PC-3 (cell line): ENCODE data around the gene NEK11. TPM values are rescaled to one million over a fixed set of nuclear protein-coding genes. Genes with fewer than 3 reads are reported as not detected.

ENCODE experiments used
- ATAC-seq: fragments of 200-7000 bp; cut with Tn5 transposase; 2 replicates; pipeline ENCODE4 v1.9.1; 2020; ENCODE audit warnings: mild to moderate bottlenecking, moderate library complexity
- BruUV-seq: library from RNA; stranded (reverse); fragments of 400-500 nt; replicated peaks from 2 replicates; lab custom pipeline; 2021; lab: Mats Ljungman, UMichigan
- CTCF ChIA-PET: fragments of 300-600 bp; sonication (Branson Sonifier 250); formaldehyde crosslinking; loops from one replicate; lab custom pipeline; 2022; ENCODE audit warnings: antibody characterized with exemption; lab: Charles Lee
- POLR2A ChIA-PET: fragments of 300-600 bp; sonication (Branson Sonifier 250); formaldehyde crosslinking; loops from one replicate; lab custom pipeline; 2022; ENCODE audit warnings: antibody characterized with exemption; ENCODE audit not compliant: unreplicated experiment; lab: Charles Lee
- DNase-seq: peaks from one replicate; pipeline ENCODE4 v3.0.0-alpha.2; 2015
- H2AFZ ChIP-seq: fragments of 300-600 bp; sonication (generic); 2 replicates; pipeline ENCODE4 v1.6.0; 2016; ENCODE audit warnings: antibody characterized with exemption, low read length
- H3F3A ChIP-seq: fragments of 300-600 bp; sonication (generic); one replicate; pipeline ENCODE4 v1.6.0; 2017; ENCODE audit warnings: antibody characterized with exemption, low read length, control low read depth, mild to moderate bottlenecking; ENCODE audit not compliant: unreplicated experiment
- H3K27ac ChIP-seq: fragments of 300-600 bp; sonication (generic); 2 replicates; pipeline ENCODE4 v1.5.1; 2016; ENCODE audit warnings: mild to moderate bottlenecking, low read length
- H3K27me3 ChIP-seq: fragments of 300-600 bp; sonication (generic); 2 replicates; pipeline ENCODE4 v1.6.1; 2016; ENCODE audit warnings: low read length, mixed read lengths
- H3K36me3 ChIP-seq: fragments of 300-600 bp; sonication (generic); 2 replicates; pipeline ENCODE4 v1.6.1; 2016; ENCODE audit warnings: low read depth, mixed run types, low read length, mixed read lengths
- H3K4me1 ChIP-seq: fragments of 300-600 bp; sonication (generic); 2 replicates; pipeline ENCODE4 v1.5.1; 2016; ENCODE audit warnings: low read length; ENCODE audit not compliant: insufficient read depth
- H3K4me2 ChIP-seq: fragments of 300-600 bp; sonication (generic); 2 replicates; pipeline ENCODE4 v1.6.0; 2016; ENCODE audit warnings: low read length
- H3K4me3 ChIP-seq: fragments of 300-600 bp; sonication (generic); 2 replicates; pipeline ENCODE4 v1.5.1; 2016; ENCODE audit warnings: mild to moderate bottlenecking, low read length, mixed read lengths
- H3K79me2 ChIP-seq: fragments of 300-600 bp; sonication (generic); 2 replicates; pipeline ENCODE4 v1.6.1; 2017; ENCODE audit warnings: low read length, mixed read lengths
- H3K9ac ChIP-seq: fragments of 300-600 bp; sonication (generic); 2 replicates; pipeline ENCODE4 v1.6.0; 2016; ENCODE audit warnings: mild to moderate bottlenecking, low read length
- H3K9me2 ChIP-seq: fragments of 300-600 bp; sonication (generic); replicated peaks from 2 replicates; pipeline ENCODE4 v1.6.1; 2016; ENCODE audit warnings: mixed run types, low read length, mixed read lengths
- H3K9me3 ChIP-seq: fragments of 300-600 bp; sonication (generic); 2 replicates; pipeline ENCODE4 v1.6.1; 2016; ENCODE audit warnings: low read length, mixed read lengths
- H4K20me1 ChIP-seq: fragments of 300-600 bp; sonication (generic); 2 replicates; pipeline ENCODE4 v1.6.1; 2016; ENCODE audit warnings: low read length, mixed read lengths
- EZH2 ChIP-seq: fragments of 300-600 bp; sonication (generic); IDR thresholded peaks from one replicate; pipeline ENCODE4 v1.6.1; 2017; ENCODE audit warnings: antibody characterized with exemption, mild to moderate bottlenecking, low read length; ENCODE audit not compliant: unreplicated experiment
- EZH2phosphoT487 ChIP-seq: fragments of 300-600 bp; sonication (generic); IDR thresholded peaks from 2 replicates; pipeline ENCODE4 v1.6.1; 2018; ENCODE audit warnings: mild to moderate bottlenecking, antibody characterized with exemption, low read length, borderline replicate concordance
- intact Hi-C: fragments of 100-400 bp; cut with micrococcal nuclease; formaldehyde crosslinking; loops from 2 replicates; pipeline ENCODE4 v1.9.0; 2023
- total RNA-seq: library from RNA; depleted of rRNA; stranded (reverse); fragments of >200 nt; gene quantifications from 2 replicates; pipeline ENCODE4 v1.2.3, GENCODE V29; 2014
- TF ChIP-seq, protein P1 (sequence below): fragments of 300-600 bp; sonication (generic); conservative IDR thresholded peaks from 2 replicates; pipeline ENCODE4 v1.5.1; 2017; ENCODE audit warnings: antibody characterized with exemption, low read depth, mild to moderate bottlenecking, low read length

NEK11 gene
- total RNA-seq, 1 experiment from 2014 or later = 3.1 TPM

DNA sequence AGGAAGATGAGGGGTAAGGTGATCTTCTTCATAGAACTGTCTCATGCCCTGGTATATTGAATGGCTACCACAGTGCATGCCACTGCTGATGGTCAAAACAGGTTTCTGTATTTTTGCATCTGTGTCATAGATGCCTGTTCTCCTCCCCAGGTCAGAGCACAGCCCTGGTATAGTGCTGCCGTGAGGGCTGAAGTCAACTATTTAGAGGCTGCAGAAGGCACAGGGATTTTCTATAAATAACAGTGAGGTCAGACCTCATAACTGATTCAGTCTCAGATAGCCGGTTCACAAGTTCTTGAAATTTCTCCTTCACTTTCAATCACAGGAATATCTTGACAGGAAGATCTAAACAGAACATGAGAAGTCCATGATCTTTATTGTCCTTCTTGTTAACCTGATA is 255.7 kb downstream of the NEK11 start:
- TF ChIP-seq EZH2 = no peak
- TF ChIP-seq, protein P1, sequence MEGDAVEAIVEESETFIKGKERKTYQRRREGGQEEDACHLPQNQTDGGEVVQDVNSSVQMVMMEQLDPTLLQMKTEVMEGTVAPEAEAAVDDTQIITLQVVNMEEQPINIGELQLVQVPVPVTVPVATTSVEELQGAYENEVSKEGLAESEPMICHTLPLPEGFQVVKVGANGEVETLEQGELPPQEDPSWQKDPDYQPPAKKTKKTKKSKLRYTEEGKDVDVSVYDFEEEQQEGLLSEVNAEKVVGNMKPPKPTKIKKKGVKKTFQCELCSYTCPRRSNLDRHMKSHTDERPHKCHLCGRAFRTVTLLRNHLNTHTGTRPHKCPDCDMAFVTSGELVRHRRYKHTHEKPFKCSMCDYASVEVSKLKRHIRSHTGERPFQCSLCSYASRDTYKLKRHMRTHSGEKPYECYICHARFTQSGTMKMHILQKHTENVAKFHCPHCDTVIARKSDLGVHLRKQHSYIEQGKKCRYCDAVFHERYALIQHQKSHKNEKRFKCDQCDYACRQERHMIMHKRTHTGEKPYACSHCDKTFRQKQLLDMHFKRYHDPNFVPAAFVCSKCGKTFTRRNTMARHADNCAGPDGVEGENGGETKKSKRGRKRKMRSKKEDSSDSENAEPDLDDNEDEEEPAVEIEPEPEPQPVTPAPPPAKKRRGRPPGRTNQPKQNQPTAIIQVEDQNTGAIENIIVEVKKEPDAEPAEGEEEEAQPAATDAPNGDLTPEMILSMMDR = no peak
- TF ChIP-seq EZH2phosphoT487 = no peak
- CTCF ChIA-PET = no interaction called here
- DNase-seq = no peak

DNA sequence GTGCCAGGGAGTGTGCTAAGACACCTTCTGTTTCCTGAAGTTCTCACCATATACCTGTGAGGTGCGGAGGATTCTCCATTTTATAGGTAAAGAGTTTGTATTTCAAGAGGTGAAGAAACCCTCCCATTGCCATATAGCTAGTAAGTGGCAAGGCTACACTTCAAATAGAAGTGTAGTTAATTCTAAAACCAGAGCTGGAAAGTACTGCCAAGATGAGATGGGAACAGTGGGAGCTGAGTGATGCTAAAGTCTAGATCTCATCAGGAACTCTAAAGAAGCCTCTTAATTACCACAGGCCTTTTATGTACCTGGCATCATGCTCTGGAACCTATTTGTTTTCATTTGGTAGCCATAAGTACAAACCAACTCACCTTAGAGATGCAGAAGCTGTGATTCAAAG is 256.3 kb downstream of the NEK11 start:
- ChIA-PET POLR2A (no interaction called here), CTCF (no interaction called here)
- Histone ChIP-seq H3K4me3 (no peak overlapping the region), H3F3A (no peaks in the 10 kb centered on the region), H2AFZ (no peak overlapping the region), H3K27ac (no peak overlapping the region), H3K4me2 (no peak overlapping the region), H3K9me2 (no peaks in the 10 kb centered on the region), H3K36me3 (no peaks in the 10 kb centered on the region), H3K4me1 (no peaks in the 10 kb centered on the region), H3K9me3 (no peaks in the 10 kb centered on the region), H3K79me2 (no peaks in the 10 kb centered on the region), H3K27me3 (no peaks in the 10 kb centered on the region), H4K20me1 (no peaks in the 10 kb centered on the region), H3K9ac (no peak overlapping the region)
- intact Hi-C loops = no loop called here
- ATAC-seq (no peak), DNase-seq (no peak)
- TF ChIP-seq EZH2 (no peak), EZH2phosphoT487 (no peak)
- TF ChIP-seq, protein P1 = no peak
- no TSS peak for BruUV-seq

More for the DNA sequence above, 255.7 kb downstream of the NEK11 start:
- H3K36me3 ChIP-seq = no peaks in the 10 kb centered on the region
- H3F3A ChIP-seq = no peaks in the 10 kb centered on the region
- H3K9me3 ChIP-seq = no peaks in the 10 kb centered on the region
- no peak for ATAC-seq
- H3K9ac ChIP-seq = no peak overlapping the region
- POLR2A ChIA-PET = no interaction called here
- BruUV-seq = no TSS peak
- no peaks in the 10 kb centered on the region for H3K79me2 ChIP-seq
- H3K4me1 ChIP-seq = no peaks in the 10 kb centered on the region
- intact Hi-C loops = no loop called here
- no peak overlapping the region for H3K4me3 ChIP-seq
- H4K20me1 ChIP-seq = no peaks in the 10 kb centered on the region
- H3K27me3 ChIP-seq = no peaks in the 10 kb centered on the region
- no peak overlapping the region for H3K27ac ChIP-seq
- no peak overlapping the region for H3K4me2 ChIP-seq
- no peaks in the 10 kb centered on the region for H3K9me2 ChIP-seq
- no peak overlapping the region for H2AFZ ChIP-seq

DNA sequence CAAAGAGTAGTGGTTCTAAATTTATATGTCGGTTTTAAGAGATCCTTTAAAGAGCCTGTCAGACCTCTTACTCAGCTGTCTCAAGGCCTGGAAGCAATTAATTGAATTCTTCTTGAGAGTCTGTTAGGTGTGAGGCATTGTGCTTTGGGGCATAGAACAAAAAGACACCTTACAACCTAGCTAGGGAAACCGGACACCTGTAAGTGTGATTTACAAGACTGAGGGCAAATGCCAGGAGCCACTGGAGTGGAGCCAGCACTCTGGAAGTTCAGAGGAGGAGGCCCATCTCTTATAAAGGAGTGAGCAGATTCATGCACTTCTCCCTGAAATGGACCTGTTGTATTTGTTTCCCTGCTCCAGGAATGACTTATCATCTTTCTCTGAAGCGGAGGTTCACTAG is 257.2 kb downstream of the NEK11 start:
- ChIA-PET POLR2A (no interaction called here), CTCF (interaction anchor here (0.6 kb wide), 1 partner anchor 99 kb away, joined by 3 read pairs; no protein-coding TSS in a partner anchor)
- no peak overlapping the region for H3K9ac ChIP-seq
- TF ChIP-seq EZH2phosphoT487 (no peak), EZH2 (no peak)
- TF ChIP-seq, protein P1 = no peak
- intact Hi-C loops = no loop called here
- no peak overlapping the region for H3K27ac ChIP-seq
- no peaks in the 10 kb centered on the region for H3K9me2 ChIP-seq
- H4K20me1 ChIP-seq = no peaks in the 10 kb centered on the region
- H3K4me1 ChIP-seq = no peaks in the 10 kb centered on the region
- no peak overlapping the region for H3K4me3 ChIP-seq
- H2AFZ ChIP-seq = no peak overlapping the region
- ATAC-seq = no peak
- no peaks in the 10 kb centered on the region for H3K36me3 ChIP-seq
- H3K9me3 ChIP-seq = no peaks in the 10 kb centered on the region
- H3K4me2 ChIP-seq = no peak overlapping the region
- H3F3A ChIP-seq = no peaks in the 10 kb centered on the region
- no peak for DNase-seq
- H3K79me2 ChIP-seq = no peaks in the 10 kb centered on the region
- no TSS peak for BruUV-seq
- no peaks in the 10 kb centered on the region for H3K27me3 ChIP-seq
